K562 (cell line): ENCODE results near the gene SH2B2. TPM values are rescaled to one million over a fixed set of nuclear protein-coding genes. Genes with fewer than 3 reads are reported as not detected.

Experiments
- ARID4B ChIP-seq: sonication (generic); formaldehyde crosslinking; IDR thresholded peaks from 2 replicates; pipeline ENCODE4 v1.8.0; 2022; ENCODE audit warnings: mild to moderate bottlenecking, missing genetic modification reagents
- CSDE1 ChIP-seq, 2 experiments: fragments of 450-650 bp; IDR thresholded peaks; 2 replicates each; pipeline ENCODE4 v1.6.1; 2016; ENCODE audit warnings: mild to moderate bottlenecking in 1 of 2
- MAFG ChIP-seq: fragments of 450-650 bp; conservative IDR thresholded peaks from 2 replicates; pipeline ENCODE4 v1.6.1; 2016; ENCODE audit warnings: missing genetic modification characterization, missing compliant biosample characterization
- MXD1 ChIP-seq: fragments of 250-450 bp; sonication (Bioruptor Pico); IDR thresholded peaks from 2 replicates; pipeline ENCODE4 v1.8.0; 2021; ENCODE audit warnings: borderline replicate concordance, mild to moderate bottlenecking, moderate library complexity; ENCODE audit not compliant: poor library complexity, severe bottlenecking
- NFXL1 ChIP-seq: fragments of 450-650 bp; formaldehyde crosslinking; IDR thresholded peaks from 2 replicates; pipeline ENCODE4 v1.4.0; 2021; ENCODE audit warnings: mild to moderate bottlenecking
- RHOXF2B ChIP-seq: fragments of 250-450 bp; sonication (Bioruptor Pico); conservative IDR thresholded peaks from 2 replicates; pipeline ENCODE4 v1.5.1; 2021
- SMAD4 ChIP-seq: fragments of 250-450 bp; sonication (Bioruptor Pico); conservative IDR thresholded peaks from 2 replicates; pipeline ENCODE4 v1.8.0; 2021; ENCODE audit warnings: inconsistent platforms, mild to moderate bottlenecking, moderate library complexity
- SPI1 ChIP-seq: IDR thresholded peaks from 2 replicates; pipeline ENCODE4 v1.6.1; 2011; ENCODE audit warnings: low read depth, low read length, control low read depth, borderline replicate concordance
- TAF1 ChIP-seq: IDR thresholded peaks from 2 replicates; pipeline ENCODE4 v1.6.1; 2011; ENCODE audit warnings: mild to moderate bottlenecking, low read length, moderate library complexity; ENCODE audit not compliant: insufficient read depth, control insufficient read depth, severe bottlenecking; ENCODE audit errors: extremely low read depth
- TBP ChIP-seq: optimal IDR thresholded peaks from 2 replicates; pipeline ENCODE3; 2011; ENCODE audit warnings: low read depth, low read length, improper control_type of control experiment
- TFAM ChIP-seq: fragments of 250-450 bp; sonication (Bioruptor Pico); conservative IDR thresholded peaks from 2 replicates; pipeline ENCODE4 v1.5.0; 2021; ENCODE audit warnings: mild to moderate bottlenecking, moderate library complexity
- WHSC1 ChIP-seq: IDR thresholded peaks from one replicate; pipeline ENCODE4 v1.6.1; 2012; ENCODE audit warnings: low read length, control low read depth, inconsistent platforms
- ZNF224 ChIP-seq: sonication (generic); formaldehyde crosslinking; IDR thresholded peaks from 2 replicates; pipeline ENCODE4 v1.8.0; 2022; ENCODE audit warnings: mild to moderate bottlenecking, missing genetic modification reagents
- polyA plus RNA-seq, 8 experiments: library from polyadenylated mRNA; depleted of rRNA in 4 of 8; stranded (reverse) in 5 of 8; unstranded in 3 of 8; fragments of >200 nt; fragmentation: Nextera tagmentation in 2 of 8; fragmentation: Illumina TruSeq in 1 of 8; extraction: Ambion mirVana in 2 of 8; extraction: Trizol in 1 of 8; gene quantifications; 2 replicates each; pipeline versions ENCODE4 v1.2.1 to v1.2.3, GENCODE V29; 2011 to 2014; ENCODE audit warnings: inconsistent platforms in 1 of 8, missing spikeins in 1 of 8
- total RNA-seq, 7 experiments: library from RNA; depleted of rRNA in 6 of 7; stranded (reverse); fragments of >200 nt in 6 of 7; fragmentation: Illumina TruSeq in 2 of 7; extraction: Trizol in 2 of 7; gene quantifications; 2 replicates each; pipeline versions ENCODE4 v1.2.1 to v1.2.3, GENCODE V29; 2011 to 2021; ENCODE audit warnings: low replicate concordance in 1 of 7
- TF ChIP-seq, protein P1 (sequence below): fragments of 250-450 bp; sonication (Bioruptor Pico); IDR thresholded peaks from 2 replicates; pipeline ENCODE4 v1.4.0; 2020; ENCODE audit warnings: mild to moderate bottlenecking, moderate library complexity
- TF ChIP-seq, protein P2 (sequence below): IDR thresholded peaks from 2 replicates; pipeline ENCODE4 v1.6.1; 2014; ENCODE audit warnings: antibody characterized with exemption

SH2B2 gene
- total and polyA plus RNA-seq, 9 of the 15 experiments (the other 6 are each of a cell fraction or from before 2014, with no cell fraction given), result 0.03 to 0.89 (median 0.07) TPM; not detected in 4

DNA sequence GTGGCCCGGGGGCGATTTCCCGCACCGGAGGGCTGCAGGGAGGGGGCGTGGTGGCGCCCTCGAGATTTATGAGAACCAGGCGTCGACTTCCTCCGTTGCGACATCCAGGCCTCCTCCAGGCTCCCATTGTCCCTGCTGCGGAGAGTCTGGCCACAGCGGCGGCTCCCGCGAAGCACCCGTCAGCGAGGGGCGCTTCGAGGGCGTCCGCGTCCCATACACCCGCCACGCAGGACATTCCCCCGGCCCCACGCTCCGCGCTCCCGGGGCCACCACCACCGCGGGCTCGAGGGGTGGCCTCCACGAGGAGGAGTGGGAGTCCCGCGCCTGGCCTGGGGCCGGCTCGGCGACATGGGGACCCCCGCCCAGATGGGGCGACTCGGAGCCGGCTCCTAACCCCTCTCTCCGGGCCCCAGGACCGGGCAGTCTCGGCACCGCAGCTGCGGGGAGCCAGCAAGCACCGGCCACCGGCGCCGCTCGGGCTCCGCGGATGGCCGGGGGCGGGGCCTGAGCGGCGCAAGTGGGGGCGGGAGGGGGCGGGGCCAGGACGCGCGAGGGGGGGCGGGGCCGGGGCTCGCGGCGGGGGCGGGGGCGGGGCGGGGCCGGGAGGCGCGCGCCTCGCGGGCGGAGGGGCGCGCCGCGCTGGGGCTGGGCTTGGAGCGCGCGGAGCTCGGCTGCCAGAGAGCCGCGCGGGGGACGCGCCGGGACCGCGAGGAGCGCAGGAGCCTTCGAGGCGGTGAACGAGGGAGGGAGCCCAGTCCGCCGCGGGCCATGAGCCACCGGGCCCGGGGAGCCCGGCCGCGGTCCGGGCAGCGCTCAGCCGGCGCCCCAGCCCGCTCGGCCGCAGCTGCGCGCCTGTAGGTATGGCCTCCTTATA, at the start of gene SH2B2 (continued):
- TF ChIP-seq MXD1 (no peak), RHOXF2B (CRISPR knock-in tag) (no peak), WHSC1 (no peak), TFAM (CRISPR knock-in tag) (no peak), SMAD4 (peak; percentile 73), TBP (no peak), MAFG (tag) (no peak), SPI1 (no peak; the same call in 1 of the 2 replicates), CSDE1 (IDR thresholded peaks at IDR 0.05) (no peak), ZNF224 (CRISPR knock-in tag) (no peak), NFXL1 (no peak), ARID4B (CRISPR knock-in tag) (0 out of 2 replicates have a peak, but pooled peaks have one; percentile 21), TAF1 (peak; percentile 30)
- TF ChIP-seq, protein P1, sequence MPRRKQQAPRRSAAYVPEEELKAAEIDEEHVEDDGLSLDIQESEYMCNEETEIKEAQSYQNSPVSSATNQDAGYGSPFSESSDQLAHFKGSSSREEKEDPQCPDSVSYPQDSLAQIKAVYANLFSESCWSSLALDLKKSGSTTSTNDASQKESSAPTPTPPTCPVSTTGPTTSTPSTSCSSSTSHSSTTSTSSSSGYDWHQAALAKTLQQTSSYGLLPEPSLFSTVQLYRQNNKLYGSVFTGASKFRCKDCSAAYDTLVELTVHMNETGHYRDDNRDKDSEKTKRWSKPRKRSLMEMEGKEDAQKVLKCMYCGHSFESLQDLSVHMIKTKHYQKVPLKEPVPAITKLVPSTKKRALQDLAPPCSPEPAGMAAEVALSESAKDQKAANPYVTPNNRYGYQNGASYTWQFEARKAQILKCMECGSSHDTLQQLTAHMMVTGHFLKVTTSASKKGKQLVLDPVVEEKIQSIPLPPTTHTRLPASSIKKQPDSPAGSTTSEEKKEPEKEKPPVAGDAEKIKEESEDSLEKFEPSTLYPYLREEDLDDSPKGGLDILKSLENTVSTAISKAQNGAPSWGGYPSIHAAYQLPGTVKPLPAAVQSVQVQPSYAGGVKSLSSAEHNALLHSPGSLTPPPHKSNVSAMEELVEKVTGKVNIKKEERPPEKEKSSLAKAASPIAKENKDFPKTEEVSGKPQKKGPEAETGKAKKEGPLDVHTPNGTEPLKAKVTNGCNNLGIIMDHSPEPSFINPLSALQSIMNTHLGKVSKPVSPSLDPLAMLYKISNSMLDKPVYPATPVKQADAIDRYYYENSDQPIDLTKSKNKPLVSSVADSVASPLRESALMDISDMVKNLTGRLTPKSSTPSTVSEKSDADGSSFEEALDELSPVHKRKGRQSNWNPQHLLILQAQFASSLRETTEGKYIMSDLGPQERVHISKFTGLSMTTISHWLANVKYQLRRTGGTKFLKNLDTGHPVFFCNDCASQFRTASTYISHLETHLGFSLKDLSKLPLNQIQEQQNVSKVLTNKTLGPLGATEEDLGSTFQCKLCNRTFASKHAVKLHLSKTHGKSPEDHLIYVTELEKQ (CRISPR knock-in tag), result no peak
- TF ChIP-seq, protein P2, sequence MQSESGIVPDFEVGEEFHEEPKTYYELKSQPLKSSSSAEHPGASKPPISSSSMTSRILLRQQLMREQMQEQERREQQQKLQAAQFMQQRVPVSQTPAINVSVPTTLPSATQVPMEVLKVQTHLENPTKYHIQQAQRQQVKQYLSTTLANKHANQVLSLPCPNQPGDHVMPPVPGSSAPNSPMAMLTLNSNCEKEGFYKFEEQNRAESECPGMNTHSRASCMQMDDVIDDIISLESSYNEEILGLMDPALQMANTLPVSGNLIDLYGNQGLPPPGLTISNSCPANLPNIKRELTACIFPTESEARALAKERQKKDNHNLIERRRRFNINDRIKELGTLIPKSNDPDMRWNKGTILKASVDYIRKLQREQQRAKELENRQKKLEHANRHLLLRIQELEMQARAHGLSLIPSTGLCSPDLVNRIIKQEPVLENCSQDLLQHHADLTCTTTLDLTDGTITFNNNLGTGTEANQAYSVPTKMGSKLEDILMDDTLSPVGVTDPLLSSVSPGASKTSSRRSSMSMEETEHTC, result no peak
